B cell (primary cell): ENCODE measurements around the gene ZC3H7B.

Source experiments
- EZH2 ChIP-seq: IDR thresholded peaks from 2 replicates; pipeline ENCODE4 v1.6.1; 2012; ENCODE audit warnings: borderline replicate concordance, low read depth, mild to moderate bottlenecking, moderate library complexity, low read length; ENCODE audit not compliant: insufficient read depth, poor library complexity, severe bottlenecking
- TF ChIP-seq, protein P1 (sequence below): fragments of 200-600 bp; IDR thresholded peaks from one replicate; pipeline ENCODE4 v1.8.0; 2022; ENCODE audit warnings: antibody characterized with exemption, mild to moderate bottlenecking

DNA sequence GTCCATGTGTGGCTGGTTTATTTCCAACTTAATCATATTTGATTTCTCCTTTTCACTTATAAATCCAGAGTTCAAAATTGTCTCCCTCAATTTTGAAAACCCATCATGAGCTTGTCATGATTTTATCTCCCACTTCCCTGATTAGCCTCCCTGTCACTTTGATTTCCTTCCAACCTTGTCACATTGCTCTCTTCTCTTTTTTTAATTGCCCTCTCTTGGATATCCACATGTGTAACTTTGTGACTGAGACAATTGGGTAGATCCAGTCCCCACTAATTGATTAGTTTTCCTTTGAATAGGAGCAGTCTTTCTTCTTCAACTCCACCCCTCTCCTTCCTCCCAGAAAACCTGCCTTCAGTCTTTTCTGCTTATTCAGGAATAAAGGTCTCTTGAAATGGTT lies 82.8 kb downstream of the ZC3H7B start:
- TF ChIP-seq, protein P1, sequence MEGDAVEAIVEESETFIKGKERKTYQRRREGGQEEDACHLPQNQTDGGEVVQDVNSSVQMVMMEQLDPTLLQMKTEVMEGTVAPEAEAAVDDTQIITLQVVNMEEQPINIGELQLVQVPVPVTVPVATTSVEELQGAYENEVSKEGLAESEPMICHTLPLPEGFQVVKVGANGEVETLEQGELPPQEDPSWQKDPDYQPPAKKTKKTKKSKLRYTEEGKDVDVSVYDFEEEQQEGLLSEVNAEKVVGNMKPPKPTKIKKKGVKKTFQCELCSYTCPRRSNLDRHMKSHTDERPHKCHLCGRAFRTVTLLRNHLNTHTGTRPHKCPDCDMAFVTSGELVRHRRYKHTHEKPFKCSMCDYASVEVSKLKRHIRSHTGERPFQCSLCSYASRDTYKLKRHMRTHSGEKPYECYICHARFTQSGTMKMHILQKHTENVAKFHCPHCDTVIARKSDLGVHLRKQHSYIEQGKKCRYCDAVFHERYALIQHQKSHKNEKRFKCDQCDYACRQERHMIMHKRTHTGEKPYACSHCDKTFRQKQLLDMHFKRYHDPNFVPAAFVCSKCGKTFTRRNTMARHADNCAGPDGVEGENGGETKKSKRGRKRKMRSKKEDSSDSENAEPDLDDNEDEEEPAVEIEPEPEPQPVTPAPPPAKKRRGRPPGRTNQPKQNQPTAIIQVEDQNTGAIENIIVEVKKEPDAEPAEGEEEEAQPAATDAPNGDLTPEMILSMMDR = no peak
- TF ChIP-seq EZH2 = no peak
